GM12892 (cell line): ENCODE results near the gene SLC35A3.
"Not testable (repeated sequence)": the region's sequence is repeated elsewhere in the genome, so short reads cannot be mapped to it uniquely, and the experiment has no call there.

Experiments
- DNase-seq: peaks from one replicate; pipeline ENCODE4 v3.0.0; 2011; ENCODE audit not compliant: insufficient read length
- FAIRE-seq: peaks from 2 replicates; lab custom pipeline; 2011; peaks lifted over from hg19 to GRCh38; lab: Jason Lieb, UNC
- POLR2A ChIP-seq: IDR thresholded peaks from 2 replicates; pipeline ENCODE4 v1.6.1; 2011; ENCODE audit warnings: low read depth, low read length, control low read depth
- POLR2AphosphoS5 ChIP-seq: IDR thresholded peaks from 2 replicates; pipeline ENCODE4 v1.6.1; 2011; ENCODE audit warnings: low read depth, low read length, control low read depth
- TAF1 ChIP-seq: IDR thresholded peaks from 2 replicates; pipeline ENCODE4 v1.6.1; 2011; ENCODE audit warnings: low read depth, mild to moderate bottlenecking, control low read depth, low read length, borderline replicate concordance

SLC35A3 gene

GRCh38 chr1:99957818-99958217 is 12.0 kb upstream of the SLC35A3 start:
- FAIRE-seq: no peak
- DNase-seq: no peak
- TF ChIP-seq POLR2AphosphoS5 (no peak), TAF1 (no peak), POLR2A (no peak)

GRCh38 chr1:99959189-99959705 is 10.5 kb upstream of the SLC35A3 start:
- not testable (repeated sequence) for DNase-seq, FAIRE-seq

GRCh38 chr1:99960260-99960659 is 9.5 kb upstream of the SLC35A3 start:
- not testable (repeated sequence) for FAIRE-seq, DNase-seq

- DNase-seq (no peak), FAIRE-seq (no peak)
- TF ChIP-seq POLR2AphosphoS5: no peak
- TF ChIP-seq TAF1: no peak
- TF ChIP-seq POLR2A: no peak
Observed at GRCh38 chr1:99963041-99963795, 6.6 kb upstream of the SLC35A3 start.

GRCh38 chr1:99964806-99965205 is 5.0 kb upstream of the SLC35A3 start:
- TF ChIP-seq TAF1: no peak
- no peak for TF ChIP-seq POLR2AphosphoS5
- no peak for TF ChIP-seq POLR2A
- FAIRE-seq (no peak), DNase-seq (no peak)

- TF ChIP-seq TAF1 (no peak), POLR2A (no peak), POLR2AphosphoS5 (no peak)
- FAIRE-seq: no peak
- DNase-seq: no peak
Observed at GRCh38 chr1:99965646-99966375, 4.0 kb upstream of the SLC35A3 start.

- no peak for FAIRE-seq
Observed at GRCh38 chr1:99968214-99968613, 1.6 kb upstream of the SLC35A3 start.

GRCh38 chr1:99969260-99969728 is 502 bp upstream of the SLC35A3 start:
- FAIRE-seq (peak; percentile 42), DNase-seq (no peak)

More at GRCh38 chr1:99968214-99968613, 1.6 kb upstream of the SLC35A3 start:
- TF ChIP-seq POLR2A: no peak
- no peak for TF ChIP-seq TAF1
- no peak for TF ChIP-seq POLR2AphosphoS5
- DNase-seq: no peak

GRCh38 chr1:99970713-99971255 is 988 bp downstream of the SLC35A3 start:
- no peak for TF ChIP-seq TAF1
- TF ChIP-seq POLR2AphosphoS5: no peak
- no peak for TF ChIP-seq POLR2A
- FAIRE-seq: no peak
- no peak for DNase-seq

More at GRCh38 chr1:99969260-99969728, 502 bp upstream of the SLC35A3 start:
- TF ChIP-seq POLR2A: no peak
- no peak for TF ChIP-seq TAF1
- TF ChIP-seq POLR2AphosphoS5: no peak

GRCh38 chr1:99972066-99972465 is 2.3 kb downstream of the SLC35A3 start:
- FAIRE-seq, DNase-seq: not testable (repeated sequence)

GRCh38 chr1:99975529-99975928 is 5.7 kb downstream of the SLC35A3 start:
- no peak for DNase-seq
- no peak for TF ChIP-seq POLR2AphosphoS5
- TF ChIP-seq POLR2A: no peak
- no peak for TF ChIP-seq TAF1
- FAIRE-seq: no peak

GRCh38 chr1:99977326-99977725 is 7.5 kb downstream of the SLC35A3 start:
- not testable (repeated sequence) for FAIRE-seq, DNase-seq
